ENCODE results near the gene CDPF1.

DNA sequence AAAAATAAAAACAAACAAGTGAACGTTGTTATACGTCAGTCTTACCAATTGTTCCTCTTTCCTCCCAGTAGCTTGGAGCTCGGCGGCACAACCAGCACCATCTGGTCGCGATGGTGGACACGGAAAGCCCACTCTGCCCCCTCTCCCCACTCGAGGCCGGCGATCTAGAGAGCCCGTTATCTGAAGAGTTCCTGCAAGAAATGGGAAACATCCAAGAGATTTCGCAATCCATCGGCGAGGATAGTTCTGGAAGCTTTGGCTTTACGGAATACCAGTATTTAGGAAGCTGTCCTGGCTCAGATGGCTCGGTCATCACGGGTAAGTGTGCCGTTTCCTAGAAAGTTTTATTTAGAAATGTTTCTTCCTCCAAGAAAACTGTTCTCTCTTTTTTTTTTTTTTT lies 51.8 kb downstream of the CDPF1 start:
- TF ChIP-seq, protein P1, sequence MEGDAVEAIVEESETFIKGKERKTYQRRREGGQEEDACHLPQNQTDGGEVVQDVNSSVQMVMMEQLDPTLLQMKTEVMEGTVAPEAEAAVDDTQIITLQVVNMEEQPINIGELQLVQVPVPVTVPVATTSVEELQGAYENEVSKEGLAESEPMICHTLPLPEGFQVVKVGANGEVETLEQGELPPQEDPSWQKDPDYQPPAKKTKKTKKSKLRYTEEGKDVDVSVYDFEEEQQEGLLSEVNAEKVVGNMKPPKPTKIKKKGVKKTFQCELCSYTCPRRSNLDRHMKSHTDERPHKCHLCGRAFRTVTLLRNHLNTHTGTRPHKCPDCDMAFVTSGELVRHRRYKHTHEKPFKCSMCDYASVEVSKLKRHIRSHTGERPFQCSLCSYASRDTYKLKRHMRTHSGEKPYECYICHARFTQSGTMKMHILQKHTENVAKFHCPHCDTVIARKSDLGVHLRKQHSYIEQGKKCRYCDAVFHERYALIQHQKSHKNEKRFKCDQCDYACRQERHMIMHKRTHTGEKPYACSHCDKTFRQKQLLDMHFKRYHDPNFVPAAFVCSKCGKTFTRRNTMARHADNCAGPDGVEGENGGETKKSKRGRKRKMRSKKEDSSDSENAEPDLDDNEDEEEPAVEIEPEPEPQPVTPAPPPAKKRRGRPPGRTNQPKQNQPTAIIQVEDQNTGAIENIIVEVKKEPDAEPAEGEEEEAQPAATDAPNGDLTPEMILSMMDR (IDR thresholded peaks at IDR 0.05): no peak
- TF ChIP-seq POLR2A (IDR thresholded peaks at IDR 0.05): no peak
